Right lobe of liver (tissue), 6 donors: ENCODE results near the gene ZNF107. TPM values are rescaled to one million over a fixed set of nuclear protein-coding genes. Genes with fewer than 3 reads are reported as not detected.
"Not testable (repeated sequence)": the region's sequence is repeated elsewhere in the genome, so short reads cannot be mapped to it uniquely, and the experiment has no call there.

Experiments used
- ATAC-seq, 4 donors: fragments of 200-7000 bp; cut with Tn5 transposase; one replicate each; pipeline ENCODE4 v1.9.1; 2020; ENCODE audit warnings: mild to moderate bottlenecking in 4 of 4, moderate library complexity in 4 of 4
- DNase-seq, 3 donors: peaks; one replicate each; pipeline ENCODE4 v3.0.0-alpha.2; 2020
- H3K27ac ChIP-seq, 3 donors: fragments of 200-600 bp; one replicate each; pipeline ENCODE4 v1.8.0; 2022
- H3K27me3 ChIP-seq, 2 donors: fragments of 200-600 bp; one replicate each; pipeline ENCODE4 v1.8.0; 2022
- H3K36me3 ChIP-seq, 4 donors: fragments of 200-600 bp; sonication (generic) in 1 of 4; one replicate each; pipeline versions ENCODE4 v1.5.1 to v1.8.0; 2017 to 2022; ENCODE audit warnings: control low read depth in 1 of 4
- H3K4me1 ChIP-seq, 4 donors: fragments of 200-600 bp; sonication (generic) in 1 of 4; one replicate each; pipeline versions ENCODE4 v1.5.1 to v1.8.0; 2017 to 2022; ENCODE audit warnings: control low read depth in 1 of 4
- H3K4me3 ChIP-seq, 3 donors: fragments of 200-600 bp; one replicate each; pipeline ENCODE4 v1.8.0; 2022
- H3K9me3 ChIP-seq, 4 donors: fragments of 200-600 bp; sonication (generic) in 1 of 4; one replicate each; pipeline versions ENCODE4 v1.5.1 to v1.8.0; 2017 to 2022; ENCODE audit warnings: control low read depth in 1 of 4
- POLR2A ChIP-seq: fragments of 450-650 bp; IDR thresholded peaks from one replicate; pipeline ENCODE4 v1.6.1; 2017; ENCODE audit warnings: antibody characterized with exemption, mild to moderate bottlenecking
- WGBS: methylation state at CpG from one replicate; pipeline ENCODE4 v1.1.6; 2018; ENCODE audit warnings: low coverage, low lambda C conversion rate; ENCODE audit not compliant: insufficient coverage; ENCODE audit errors: missing lambda C conversion rate; 5-methylcytosine and 5-hydroxymethylcytosine counted together
- intact Hi-C, 2 donors: fragments of 100-400 bp; cut with DNase I; formaldehyde crosslinking; loops; one replicate each; pipeline versions ENCODE4 v1.11.2 to v1.14.1; 2022
- total RNA-seq, 6 experiments: library from RNA; depleted of rRNA in 2 of 6; stranded (reverse); fragments of >200 nt in 2 of 6; fragmentation: NEBNext Ultra II Directional in 3 of 6; extraction: Animal tissue kit (Norgen Biotek cat#: 25700) in 3 of 6; gene quantifications; one replicate each; pipeline versions ENCODE4 v1.1.0 to v1.2.4, GENCODE V29; 2016 to 2023
- TF ChIP-seq, protein P1 (sequence below), 4 donors: fragments of 200-600 bp in 3 of 4; fragments of 450-650 bp in 1 of 4; IDR thresholded peaks; one replicate each; pipeline versions ENCODE4 v1.5.1 to v1.8.0; 2016 to 2022; ENCODE audit warnings: antibody characterized with exemption in 4 of 4, mild to moderate bottlenecking in 2 of 4
- donor health status: DM: no; HTN: yes; CAD: no.
- donor health status: DM: no; HTN: no; CAD: no.
- donor health status: DM: no; HTN: no; CAD: no.
- donor health status: DM: no; HTN: yes; CAD: no.
- donor health status: DM: no; HTN: yes; CAD: no.

The ZNF107 gene
- total RNA-seq, 6 experiments from 2014 or later, result 1.2 to 2.0 (median 1.6) TPM

DNA sequence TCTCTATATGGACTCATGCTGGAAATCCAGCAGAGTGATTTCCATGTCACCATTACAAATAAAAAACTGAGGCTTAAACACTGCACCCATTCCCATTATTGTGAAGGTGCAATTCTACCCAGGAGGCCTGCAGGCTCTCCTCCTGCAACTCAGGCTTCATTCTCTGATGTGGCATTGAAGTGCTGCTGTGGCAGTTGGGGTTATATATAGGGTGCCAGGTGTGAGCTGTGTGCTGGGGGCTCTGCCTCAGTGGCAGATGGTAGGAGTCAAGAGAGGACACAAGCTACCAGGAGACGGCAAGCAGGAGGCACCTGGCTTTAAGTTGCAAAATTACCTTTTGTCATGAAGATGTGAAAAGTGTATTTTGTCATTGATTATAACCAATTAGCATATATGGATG lies 21.3 kb downstream of the ZNF107 start:
- Histone ChIP-seq H3K4me3 (no peak overlapping the region), H3K27me3 (no peaks in the 10 kb centered on the region), H3K4me1 (no peaks in the 10 kb centered on the region), H3K27ac (no peak overlapping the region), H3K9me3 (no peaks in the 10 kb centered on the region), H3K36me3 (peaks cover 0 to 2% (median 0%) of the 10 kb centered on the region in 4 donors)
- DNase-seq (no peak), ATAC-seq (no peak)
- TF ChIP-seq POLR2A, result no peak
- TF ChIP-seq, protein P1, sequence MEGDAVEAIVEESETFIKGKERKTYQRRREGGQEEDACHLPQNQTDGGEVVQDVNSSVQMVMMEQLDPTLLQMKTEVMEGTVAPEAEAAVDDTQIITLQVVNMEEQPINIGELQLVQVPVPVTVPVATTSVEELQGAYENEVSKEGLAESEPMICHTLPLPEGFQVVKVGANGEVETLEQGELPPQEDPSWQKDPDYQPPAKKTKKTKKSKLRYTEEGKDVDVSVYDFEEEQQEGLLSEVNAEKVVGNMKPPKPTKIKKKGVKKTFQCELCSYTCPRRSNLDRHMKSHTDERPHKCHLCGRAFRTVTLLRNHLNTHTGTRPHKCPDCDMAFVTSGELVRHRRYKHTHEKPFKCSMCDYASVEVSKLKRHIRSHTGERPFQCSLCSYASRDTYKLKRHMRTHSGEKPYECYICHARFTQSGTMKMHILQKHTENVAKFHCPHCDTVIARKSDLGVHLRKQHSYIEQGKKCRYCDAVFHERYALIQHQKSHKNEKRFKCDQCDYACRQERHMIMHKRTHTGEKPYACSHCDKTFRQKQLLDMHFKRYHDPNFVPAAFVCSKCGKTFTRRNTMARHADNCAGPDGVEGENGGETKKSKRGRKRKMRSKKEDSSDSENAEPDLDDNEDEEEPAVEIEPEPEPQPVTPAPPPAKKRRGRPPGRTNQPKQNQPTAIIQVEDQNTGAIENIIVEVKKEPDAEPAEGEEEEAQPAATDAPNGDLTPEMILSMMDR (IDR thresholded peaks at IDR 0.05), result no peak
- intact Hi-C loops, result no loop called here
- 100% methylated on average over 1 of the region's 1 CpG for WGBS

DNA sequence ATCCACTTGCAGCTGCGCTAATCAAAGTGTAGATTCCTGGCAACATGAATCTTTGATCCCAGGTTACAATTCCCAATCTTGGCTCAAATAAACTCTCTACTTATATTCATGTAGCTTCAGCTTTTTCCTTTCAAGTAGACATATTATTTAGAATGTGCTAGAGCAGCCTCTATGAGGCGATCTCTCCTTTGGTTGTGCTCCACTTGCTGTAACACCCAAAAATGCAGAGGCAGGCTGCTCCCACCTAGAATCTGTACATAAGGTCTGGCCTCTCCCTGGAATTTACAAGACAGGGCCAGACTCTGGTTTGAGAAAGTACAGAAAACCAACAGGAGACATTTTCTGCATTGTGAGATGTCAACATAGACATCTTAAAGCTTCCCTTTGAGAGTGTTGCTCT lies 23.1 kb downstream of the ZNF107 start:
- H3K9me3 ChIP-seq, result no peaks in the 10 kb centered on the region
- H3K27me3 ChIP-seq, result no peaks in the 10 kb centered on the region
- no peaks in the 10 kb centered on the region for H3K4me1 ChIP-seq
- WGBS, result 97% methylated on average over 2 of the region's 2 CpGs
- H3K4me3 ChIP-seq, result no peak overlapping the region
- peaks cover 0 to 3% (median 0%) of the 10 kb centered on the region in 4 donors for H3K36me3 ChIP-seq
- ATAC-seq (no peak), DNase-seq (no peak)
- no peak overlapping the region for H3K27ac ChIP-seq
- intact Hi-C loops, result no loop called here
- TF ChIP-seq POLR2A, result no peak
- TF ChIP-seq, protein P1 (IDR thresholded peaks at IDR 0.05), result no peak

DNA sequence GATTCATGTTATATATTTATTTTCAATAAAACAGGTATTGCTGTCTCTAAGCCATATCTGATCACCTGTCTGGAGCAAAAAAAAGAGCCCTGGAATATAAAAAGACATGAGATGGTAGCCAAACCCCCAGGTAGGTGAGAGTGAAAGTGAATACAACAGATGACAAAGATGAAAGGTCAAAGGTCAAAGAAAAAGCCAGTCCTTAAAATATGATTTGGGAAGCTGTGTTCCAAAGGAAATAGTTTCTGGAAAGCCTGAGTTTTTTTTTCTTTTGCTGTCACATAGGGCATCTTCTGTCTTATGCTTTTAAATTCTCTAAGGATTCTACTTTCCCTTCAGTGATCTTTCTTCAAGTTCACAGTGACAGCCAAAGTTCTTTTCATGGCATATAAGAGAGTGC lies 25.9 kb downstream of the ZNF107 start:
- no peak overlapping the region for H3K4me3 ChIP-seq
- H3K27me3 ChIP-seq, result no peaks in the 10 kb centered on the region
- DNase-seq (no peak), ATAC-seq (no peak)
- H3K36me3 ChIP-seq, result peaks cover 0 to 4% (median 0%) of the 10 kb centered on the region in 4 donors
- no peak overlapping the region for H3K27ac ChIP-seq
- H3K4me1 ChIP-seq, result no peaks in the 10 kb centered on the region
- TF ChIP-seq, protein P1 (IDR thresholded peaks at IDR 0.05), result no peak
- TF ChIP-seq POLR2A, result no peak
- intact Hi-C loops, result no loop called here
- no peaks in the 10 kb centered on the region for H3K9me3 ChIP-seq

DNA sequence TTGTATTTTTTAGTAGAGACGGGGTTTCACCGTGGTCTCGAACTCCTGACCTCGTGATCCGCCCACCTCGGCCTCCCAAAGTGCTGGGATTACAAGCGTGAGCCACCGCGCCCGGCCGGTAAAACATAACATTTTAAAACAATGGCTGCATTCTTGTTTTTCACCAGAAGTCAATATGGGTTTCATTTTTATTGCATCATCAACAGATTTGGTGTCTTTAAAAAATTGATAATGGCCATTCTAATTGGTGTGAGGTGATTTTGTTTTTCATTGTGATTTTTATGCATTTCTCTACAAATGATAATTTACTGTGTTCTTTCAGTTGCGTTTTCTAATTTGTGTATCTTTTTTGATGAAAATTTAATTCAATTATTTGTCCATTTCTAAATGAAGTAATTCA lies 31.9 kb downstream of the ZNF107 start:
- intact Hi-C loops, result not testable (repeated sequence)
- peaks cover 0 to 11% (median 8%) of the 10 kb centered on the region in 4 donors for H3K9me3 ChIP-seq

DNA sequence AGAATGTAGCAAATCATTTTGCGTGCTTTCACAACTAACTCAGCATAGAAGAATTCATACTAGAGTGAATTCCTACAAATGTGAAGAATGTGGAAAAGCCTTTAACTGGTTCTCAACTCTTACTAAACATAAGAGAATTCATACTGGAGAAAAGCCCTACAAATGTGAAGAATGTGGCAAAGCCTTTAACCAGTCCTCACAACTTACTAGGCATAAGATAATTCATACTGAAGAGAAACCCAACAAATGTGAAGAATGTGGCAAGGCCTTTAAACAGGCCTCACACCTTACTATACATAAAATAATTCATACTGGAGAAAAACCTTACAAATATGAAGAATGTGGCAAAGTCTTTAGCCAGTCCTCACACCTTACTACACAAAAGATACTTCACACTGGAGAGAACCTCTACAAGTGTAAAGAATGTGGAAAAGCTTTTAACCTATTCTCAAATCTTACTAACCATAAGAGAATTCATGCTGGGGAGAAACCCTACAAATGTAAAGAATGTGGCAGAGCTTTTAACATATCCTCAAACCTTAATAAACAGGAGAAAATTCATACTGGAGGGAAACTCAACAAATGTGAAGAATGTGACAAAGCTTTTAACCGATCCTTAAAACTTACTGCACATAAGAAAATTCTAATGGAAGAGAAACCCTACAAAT lies 40.8 kb downstream of the ZNF107 start:
- intact Hi-C loops, result no loop called here
- no peak overlapping the region for H3K27ac ChIP-seq
- H3K27me3 ChIP-seq, result no peaks in the 10 kb centered on the region
- DNase-seq (no peak), ATAC-seq (no peak)
- H3K4me3 ChIP-seq, result no peak overlapping the region
- peaks cover 0 to 49% (median 20%) of the 10 kb centered on the region in 4 donors for H3K9me3 ChIP-seq
- 91% methylated on average over 2 of the region's 2 CpGs for WGBS
- no peaks in the 10 kb centered on the region for H3K36me3 ChIP-seq
- H3K4me1 ChIP-seq, result no peaks in the 10 kb centered on the region
- TF ChIP-seq, protein P1 (IDR thresholded peaks at IDR 0.05), result no peak
- TF ChIP-seq POLR2A, result no peak

More for the DNA sequence above, 31.9 kb downstream of the ZNF107 start:
- not testable (repeated sequence) for H3K27me3 ChIP-seq, H3K27ac ChIP-seq, ATAC-seq, DNase-seq, H3K4me1 ChIP-seq, H3K36me3 ChIP-seq, H3K4me3 ChIP-seq
- 94% methylated on average over 12 of the region's 12 CpGs for WGBS

DNA sequence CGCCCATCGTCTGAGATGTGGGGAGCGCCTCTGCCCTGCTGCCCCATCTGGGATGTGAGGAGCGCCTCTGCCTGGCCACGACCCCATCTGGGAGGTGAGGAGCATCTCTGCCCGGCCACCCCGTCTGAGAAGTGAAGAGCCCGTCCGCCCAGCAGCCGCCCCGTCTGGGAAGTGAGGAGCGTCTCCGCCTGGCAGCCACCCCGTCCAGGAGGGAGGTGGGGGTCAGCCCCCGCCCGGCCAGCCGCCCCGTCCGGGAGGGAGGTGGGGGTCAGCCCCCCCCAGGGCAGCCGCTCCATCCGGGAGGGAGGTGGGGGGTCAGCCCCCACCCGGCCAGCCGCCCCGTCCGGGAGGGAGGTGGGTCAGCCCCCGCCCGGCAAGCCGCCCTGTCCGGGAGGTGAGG lies 52.0 kb downstream of the ZNF107 start:
- H3K4me1 ChIP-seq, DNase-seq, H3K36me3 ChIP-seq, H3K27me3 ChIP-seq, ATAC-seq, H3K27ac ChIP-seq, intact Hi-C loops, H3K4me3 ChIP-seq: not testable (repeated sequence)
- WGBS, result 100% methylated on average over 1 of the region's 29 CpGs
- peaks cover 0 to 29% (median 2%) of the 10 kb centered on the region in 4 donors for H3K9me3 ChIP-seq
